Mucosa of stomach (tissue), 1 donor: Measurements from ENCODE around the gene MYH1.
"Not testable (repeated sequence)": the region's sequence is repeated elsewhere in the genome, so short reads cannot be mapped to it uniquely, and the experiment has no call there.

ENCODE experiments used
- H3K27me3 ChIP-seq: one replicate; pipeline ENCODE4 v1.7.0; 2013; ENCODE audit warnings: mild to moderate bottlenecking, low read length; ENCODE audit not compliant: control insufficient read depth, insufficient read depth
- H3K36me3 ChIP-seq: one replicate; pipeline ENCODE4 v1.7.0; 2013; ENCODE audit warnings: low read length; ENCODE audit not compliant: control insufficient read depth, insufficient read depth
- H3K4me1 ChIP-seq: one replicate; pipeline ENCODE4 v1.7.0; 2013; ENCODE audit warnings: mild to moderate bottlenecking, low read length; ENCODE audit not compliant: control insufficient read depth, insufficient read depth
- H3K4me3 ChIP-seq: one replicate; pipeline ENCODE4 v1.7.0; 2013; ENCODE audit warnings: low read length
- H3K9ac ChIP-seq: one replicate; pipeline ENCODE4 v1.7.0; 2013; ENCODE audit warnings: mild to moderate bottlenecking, low read length, moderate library complexity
- H3K9me3 ChIP-seq: one replicate; pipeline ENCODE4 v1.7.0; 2013; ENCODE audit warnings: mild to moderate bottlenecking, low read length, moderate library complexity; ENCODE audit not compliant: control insufficient read depth
- donor health status: Pancreatic carcinoma.

Gene MYH1

GRCh38 chr17:10518271-10519037, at the start of gene MYH1:
Gene MYH1 (minus strand): TSS chr17:10518542. CDS start chr17:10516642, 1,900 bp downstream.
- Histone ChIP-seq H3K9me3 (no peaks in the 10 kb centered on the region), H3K36me3 (no peaks in the 10 kb centered on the region), H3K4me3 (no peak within 1 kb of the TSS), H3K27me3 (no peaks in the 10 kb centered on the region), H3K9ac (no peak within 1 kb of the TSS), H3K4me1 (no peaks in the 10 kb centered on the region)

GRCh38 chr17:10563991-10564660, 45.8 kb upstream of the MYH1 start:
- Histone ChIP-seq H3K4me1 (no peaks in the 10 kb centered on the region), H3K9ac (no peak overlapping the region), H3K9me3 (no peaks in the 10 kb centered on the region)

GRCh38 chr17:10558049-10558448, 39.7 kb upstream of the MYH1 start:
- no peaks in the 10 kb centered on the region for H3K27me3 ChIP-seq
- H3K9me3 ChIP-seq, result no peaks in the 10 kb centered on the region
- H3K4me3 ChIP-seq, result no peak overlapping the region
- H3K4me1 ChIP-seq, result no peaks in the 10 kb centered on the region
- no peak overlapping the region for H3K9ac ChIP-seq
- no peaks in the 10 kb centered on the region for H3K36me3 ChIP-seq

More at GRCh38 chr17:10563991-10564660, 45.8 kb upstream of the MYH1 start:
- Histone ChIP-seq H3K36me3 (no peaks in the 10 kb centered on the region), H3K27me3 (no peaks in the 10 kb centered on the region), H3K4me3 (no peak overlapping the region)

GRCh38 chr17:10557422-10557821, 39.1 kb upstream of the MYH1 start:
- Histone ChIP-seq H3K9ac (no peak overlapping the region), H3K9me3 (no peaks in the 10 kb centered on the region), H3K4me1 (peaks cover 4% of the 10 kb centered on the region), H3K36me3 (no peaks in the 10 kb centered on the region), H3K27me3 (no peaks in the 10 kb centered on the region), H3K4me3 (no peak overlapping the region)

- Histone ChIP-seq H3K27me3 (no peaks in the 10 kb centered on the region), H3K9me3 (no peaks in the 10 kb centered on the region), H3K4me3 (no peak overlapping the region), H3K4me1 (peaks cover 4% of the 10 kb centered on the region), H3K36me3 (no peaks in the 10 kb centered on the region), H3K9ac (no peak overlapping the region)
Measured at GRCh38 chr17:10556301-10557005, 38.1 kb upstream of the MYH1 start.

- Histone ChIP-seq H3K4me3 (no peak overlapping the region), H3K27me3 (no peaks in the 10 kb centered on the region), H3K9ac (no peak overlapping the region), H3K36me3 (no peaks in the 10 kb centered on the region), H3K9me3 (no peaks in the 10 kb centered on the region), H3K4me1 (peaks cover 4% of the 10 kb centered on the region)
Measured at GRCh38 chr17:10550014-10550413, 31.7 kb upstream of the MYH1 start.

- H3K9ac ChIP-seq, result no peak within 1 kb of the TSS
- H3K4me3 ChIP-seq, result no peak within 1 kb of the TSS
- H3K4me1 ChIP-seq, result peaks cover 4% of the 10 kb centered on the region
- H3K9me3 ChIP-seq, result no peaks in the 10 kb centered on the region
- H3K27me3 ChIP-seq, result no peaks in the 10 kb centered on the region
- H3K36me3 ChIP-seq, result no peaks in the 10 kb centered on the region
Measured at GRCh38 chr17:10549096-10549842, 30.9 kb upstream of the MYH1 start, which contains the start of gene MYH2. Gene MYH2 (minus strand): TSS chr17:10549658. CDS start chr17:10547920, 1,738 bp downstream.

- Histone ChIP-seq H3K4me1 (no peaks in the 10 kb centered on the region), H3K36me3 (no peaks in the 10 kb centered on the region), H3K4me3 (no peak overlapping the region), H3K27me3 (no peaks in the 10 kb centered on the region), H3K9me3 (no peaks in the 10 kb centered on the region), H3K9ac (no peak overlapping the region)
Measured at GRCh38 chr17:10547351-10547750, 29.0 kb upstream of the MYH1 start.

GRCh38 chr17:10543486-10543885, 25.1 kb upstream of the MYH1 start:
- not testable (repeated sequence) for H3K9me3 ChIP-seq, H3K36me3 ChIP-seq, H3K9ac ChIP-seq, H3K4me1 ChIP-seq, H3K4me3 ChIP-seq, H3K27me3 ChIP-seq

- H3K9me3 ChIP-seq, H3K9ac ChIP-seq, H3K27me3 ChIP-seq, H3K36me3 ChIP-seq, H3K4me1 ChIP-seq, H3K4me3 ChIP-seq: not testable (repeated sequence)
Measured at GRCh38 chr17:10541179-10541578, 22.8 kb upstream of the MYH1 start.

GRCh38 chr17:10532026-10532425, 13.7 kb upstream of the MYH1 start:
- H3K9ac ChIP-seq, result no peak overlapping the region
- no peaks in the 10 kb centered on the region for H3K27me3 ChIP-seq
- no peak overlapping the region for H3K4me3 ChIP-seq
- no peaks in the 10 kb centered on the region for H3K4me1 ChIP-seq
- no peaks in the 10 kb centered on the region for H3K9me3 ChIP-seq
- no peaks in the 10 kb centered on the region for H3K36me3 ChIP-seq
